ENCODE data around the gene PARS2.

Gene PARS2

DNA sequence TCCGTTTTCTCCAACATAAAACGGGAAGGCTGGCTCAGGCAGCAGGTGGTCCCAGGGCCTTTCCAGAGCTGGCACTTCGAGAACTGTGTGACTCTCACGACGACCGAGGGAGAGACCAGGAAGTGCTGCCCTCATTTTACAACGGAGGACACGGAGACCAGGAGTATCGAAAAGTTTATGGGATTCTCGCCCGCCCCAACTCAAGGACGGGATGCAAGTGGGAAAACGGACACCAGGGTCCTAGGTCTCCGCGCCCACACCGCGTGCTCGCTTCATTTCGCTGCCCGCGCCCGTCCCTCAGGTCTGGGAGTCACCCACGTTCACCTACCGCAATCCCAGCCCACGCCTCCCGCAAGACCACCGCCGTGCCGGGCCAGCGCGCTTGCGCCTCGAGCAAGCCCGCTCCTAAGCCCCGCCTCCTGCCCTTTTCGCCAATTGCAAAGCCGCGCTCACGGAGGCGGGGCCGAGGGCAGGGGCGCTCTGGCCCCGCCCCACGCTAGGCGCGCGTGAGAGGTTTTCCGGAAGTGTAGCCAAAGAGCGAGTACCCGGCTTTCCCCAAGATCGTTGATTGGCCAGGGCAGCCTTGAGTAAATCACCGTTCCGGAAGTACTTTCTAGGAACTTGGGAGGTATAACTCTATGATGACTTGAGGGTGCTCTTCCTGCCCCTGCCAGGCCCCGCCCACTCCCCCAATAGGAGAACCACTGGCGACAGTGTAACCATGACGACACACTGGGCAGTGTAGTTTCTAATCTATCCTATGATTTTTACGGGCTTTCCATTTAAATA, at the start of gene PARS2:
Gene PARS2 (minus strand): TSS at position 391 of the 789 bp plus-strand sequence. CDS start 5,362 bp downstream, outside the sequence.
- peak; percentile 99 for DNase-seq

- no peak for DNase-seq
Measured at GRCh38 chr1:54814126-54814498, 49.8 kb upstream of the PARS2 start.

DNA sequence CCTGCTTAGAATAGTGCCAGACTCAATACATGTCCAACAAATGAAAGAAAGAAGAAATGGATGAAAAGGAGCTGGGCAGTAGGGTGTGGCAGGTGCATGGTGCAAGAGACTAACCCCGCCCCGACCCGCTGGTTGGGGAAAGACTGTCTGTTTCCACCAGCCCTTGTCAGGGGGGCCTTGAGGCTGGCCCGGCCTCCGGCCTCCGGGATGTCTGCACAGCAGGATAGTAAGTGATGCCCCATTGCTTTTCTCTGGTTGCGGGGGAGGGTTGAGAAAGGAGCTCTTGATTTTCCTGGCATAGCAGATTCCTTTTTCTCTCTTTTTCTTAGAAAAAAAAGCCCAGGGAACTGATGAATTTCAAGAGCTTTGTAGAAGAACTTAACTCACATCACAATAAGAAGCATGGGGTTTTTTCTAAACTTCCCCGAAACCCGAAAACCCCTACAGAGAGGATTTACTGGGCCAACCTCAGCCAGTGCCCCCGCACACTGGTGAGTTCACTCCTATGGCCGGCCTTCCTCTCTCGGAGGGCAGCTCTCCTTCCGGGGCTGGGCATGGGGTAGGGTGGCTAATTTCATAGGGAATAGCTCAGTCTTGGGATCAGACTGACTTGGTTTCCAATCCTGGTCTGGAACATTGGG, 49.3 kb upstream of the PARS2 start:
- DNase-seq: no peak

DNA sequence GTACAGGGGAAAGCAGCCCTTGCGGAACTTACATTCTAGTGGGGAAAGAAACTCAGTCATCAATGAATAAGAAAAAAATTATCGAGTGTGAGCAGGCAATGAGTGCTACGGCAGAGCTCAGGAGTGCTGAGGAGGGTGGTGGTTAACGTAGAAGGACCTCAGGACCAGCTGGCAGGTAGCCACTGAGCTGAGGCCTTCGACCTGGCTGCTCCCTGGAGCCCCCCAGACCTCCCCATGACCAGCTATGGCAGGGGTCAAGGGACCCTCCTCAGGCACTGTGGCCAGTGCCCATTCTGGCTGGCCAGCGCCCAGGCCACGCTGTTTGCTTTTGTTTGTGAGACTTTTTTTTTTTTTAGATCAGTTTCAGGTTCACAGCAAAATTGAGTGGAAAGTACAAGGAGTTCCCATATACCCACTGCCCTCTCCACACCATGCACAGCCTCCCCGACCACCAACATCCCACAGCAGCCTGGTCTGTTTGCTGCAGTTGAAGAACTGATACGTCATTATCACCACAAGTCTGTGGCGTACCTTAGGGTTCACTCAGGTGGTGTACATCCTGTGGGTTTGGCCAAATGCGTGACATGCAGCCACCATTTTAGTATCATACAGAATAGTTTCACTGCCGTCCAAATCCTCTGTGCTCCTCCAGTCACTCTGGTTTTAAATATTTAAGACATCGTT, 48.6 kb upstream of the PARS2 start:
- no peak for DNase-seq

DNA sequence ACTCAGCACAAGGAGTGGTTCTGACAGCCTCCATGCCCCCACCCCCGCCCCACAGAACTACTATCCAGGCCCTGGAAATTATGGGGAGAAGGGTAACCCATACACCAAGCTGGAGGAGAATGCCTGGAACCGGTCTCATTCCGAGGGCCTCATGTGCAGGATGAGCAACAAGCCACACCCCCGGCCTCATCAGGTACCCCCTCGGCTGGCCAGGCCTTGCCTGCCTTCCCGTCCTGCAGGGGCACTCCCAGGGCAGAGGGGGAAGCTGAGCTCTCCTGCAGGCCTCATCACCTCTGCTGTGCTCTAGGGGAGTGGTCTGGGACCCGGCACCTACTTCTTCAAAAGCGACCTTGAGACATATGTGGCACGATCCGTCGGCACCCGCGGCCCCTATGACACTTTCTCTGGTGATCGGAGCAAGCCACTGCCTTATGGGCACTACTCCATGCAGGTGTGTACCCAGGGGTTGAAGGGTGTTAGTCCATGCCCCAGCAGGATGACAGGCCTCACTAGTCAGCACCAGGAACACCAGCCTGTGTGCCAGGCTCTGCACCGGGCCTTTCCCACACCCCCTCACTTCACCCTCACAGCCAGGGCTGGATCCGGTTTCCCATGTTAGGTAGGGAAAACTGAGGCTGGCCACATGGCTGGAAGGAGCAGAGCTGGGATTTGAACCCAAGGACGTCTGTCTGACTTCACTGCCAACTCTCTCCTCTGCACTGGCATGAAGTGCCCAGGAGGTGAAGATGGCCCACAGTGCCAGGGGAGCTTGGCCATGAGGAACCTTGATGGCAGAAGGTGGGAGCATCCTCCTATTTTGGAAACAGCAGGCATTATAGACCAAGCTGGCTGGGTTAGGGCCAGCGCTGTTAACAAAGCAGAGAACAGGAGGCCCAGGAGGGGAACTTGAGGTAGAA, 47.7 kb upstream of the PARS2 start:
- DNase-seq: no peak

DNA sequence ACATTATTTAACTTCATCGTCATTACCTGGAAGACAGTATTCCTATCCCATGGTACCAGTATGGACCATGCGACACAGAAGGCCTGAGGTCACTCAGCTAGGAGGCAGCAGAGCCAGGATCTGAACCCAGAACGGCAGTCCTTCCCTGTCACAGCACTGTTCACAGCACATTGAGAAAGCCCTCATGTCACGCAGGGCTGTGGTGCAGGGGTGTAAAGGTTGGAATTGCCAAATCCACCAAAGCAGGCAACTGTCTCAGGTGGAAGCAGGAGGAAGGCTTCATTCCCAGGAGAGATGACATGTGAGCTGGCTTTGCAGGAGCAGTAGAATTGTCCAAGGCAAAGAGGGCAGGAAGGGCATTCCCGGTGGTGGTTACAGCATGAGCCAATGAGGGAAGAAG, 46.7 kb upstream of the PARS2 start:
- DNase-seq: no peak

DNA sequence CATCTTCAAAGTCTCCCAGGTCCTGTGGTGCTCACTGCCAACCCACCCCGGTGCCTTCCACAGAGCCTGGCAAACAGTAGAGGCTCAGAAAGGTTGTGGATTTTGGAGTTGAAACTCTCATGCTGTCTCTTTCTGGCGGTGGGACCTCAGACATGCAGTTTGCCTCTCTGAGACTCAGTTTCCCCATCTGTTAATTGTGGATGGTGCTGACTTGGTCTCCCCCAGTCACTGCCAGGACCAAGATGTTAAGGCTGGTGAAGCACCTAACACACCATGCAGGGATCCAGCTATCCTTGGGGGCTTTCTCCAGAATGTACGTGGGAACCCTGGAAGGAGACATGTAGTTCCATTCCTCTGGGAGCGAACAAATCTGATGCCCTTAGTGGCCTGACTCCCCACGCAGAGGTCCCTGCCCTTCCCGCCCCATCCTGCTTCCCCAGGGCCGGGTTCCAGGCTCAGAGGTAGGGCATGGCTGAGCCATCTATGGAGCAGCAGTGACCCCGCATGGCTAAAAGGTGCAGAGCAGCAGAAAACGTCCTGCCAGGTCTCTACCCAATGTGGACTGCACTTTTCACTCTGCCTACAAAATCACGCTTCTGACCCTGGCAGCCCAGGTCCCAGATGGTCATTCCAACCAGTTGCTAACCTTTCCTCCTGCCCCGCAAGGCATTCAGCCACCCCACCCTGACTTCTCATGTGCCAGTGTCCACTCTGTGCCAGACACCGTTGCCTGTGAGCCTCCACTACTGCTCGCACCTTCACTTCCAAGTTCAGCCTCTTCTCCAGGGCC, 46.0 kb upstream of the PARS2 start:
- peak; percentile 70 for DNase-seq

DNA sequence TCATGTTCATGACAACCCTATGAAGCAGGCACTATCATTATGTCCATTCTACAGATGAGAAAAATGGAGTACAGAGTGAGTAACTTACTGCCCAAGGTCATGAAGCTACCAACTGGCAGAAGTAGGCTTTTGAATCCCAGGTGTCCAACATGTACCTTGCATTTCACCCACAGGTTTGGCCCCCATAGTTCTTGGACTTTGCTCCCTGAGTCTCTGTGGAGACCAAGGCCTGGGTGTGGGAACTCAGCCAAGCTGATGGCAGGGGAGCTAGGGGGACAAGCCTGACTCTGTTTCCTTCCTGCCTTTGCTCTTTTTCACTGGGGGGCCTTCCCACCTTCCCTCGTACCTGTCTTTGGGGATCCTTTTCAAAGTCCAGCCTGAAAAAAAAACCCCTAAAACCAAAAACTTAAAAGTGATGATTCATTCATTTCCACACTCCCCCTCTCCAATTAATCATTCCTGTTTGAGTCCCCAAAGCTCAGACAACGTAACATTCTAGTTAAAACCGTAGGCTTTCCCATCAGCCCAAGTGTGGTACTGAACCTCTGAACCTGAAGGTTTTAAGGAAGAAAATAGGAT, 45.3 kb upstream of the PARS2 start:
- DNase-seq: no peak

- DNase-seq: no peak
Measured at GRCh38 chr1:54808443-54809207, 44.3 kb upstream of the PARS2 start.

GRCh38 chr1:54807756-54808155, 43.4 kb upstream of the PARS2 start:
- no peak for DNase-seq

- DNase-seq: peak; percentile 64
Measured at GRCh38 chr1:54806931-54807611, 42.7 kb upstream of the PARS2 start.

DNA sequence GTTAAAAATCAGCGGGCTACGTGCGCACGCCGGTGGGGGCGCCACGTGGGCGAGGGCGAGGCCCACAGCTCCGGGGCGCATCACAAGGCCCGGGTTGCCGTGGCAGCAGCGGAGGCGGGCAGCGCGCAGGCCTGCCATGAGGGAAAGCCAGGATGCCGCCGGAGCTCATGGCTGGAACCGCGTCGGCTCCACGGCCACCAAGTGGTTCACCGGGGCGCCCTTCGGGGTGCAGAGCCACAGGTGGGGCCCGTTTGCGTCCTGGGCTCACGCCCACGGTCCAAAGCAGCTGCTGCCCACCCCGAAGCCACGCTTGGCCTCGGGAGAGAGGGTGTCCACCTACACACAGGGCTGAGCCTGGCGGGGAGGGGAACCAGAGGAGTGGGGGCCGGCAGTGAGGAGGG, 41.7 kb upstream of the PARS2 start:
- no peak for DNase-seq

DNA sequence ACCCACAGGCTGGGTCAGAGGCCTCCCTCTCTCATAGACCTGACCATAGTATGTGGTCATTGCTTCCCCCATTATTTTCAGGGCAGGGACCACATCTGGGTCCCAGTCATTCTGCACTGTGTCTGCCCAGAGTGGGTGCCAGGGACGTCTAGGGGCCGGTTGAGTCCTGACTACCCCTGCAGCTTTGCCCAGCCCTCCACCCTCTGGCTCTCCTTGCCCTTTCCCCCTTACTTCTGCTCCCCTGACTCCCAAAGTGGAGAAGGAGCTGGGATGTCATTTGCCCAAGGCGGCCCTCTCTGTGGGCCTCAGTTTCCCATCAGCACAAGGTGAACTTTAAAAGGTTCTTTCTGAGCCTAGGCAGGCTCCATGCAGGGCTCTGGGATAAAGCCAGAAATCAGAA, 41.1 kb upstream of the PARS2 start:
- no peak for DNase-seq

DNA sequence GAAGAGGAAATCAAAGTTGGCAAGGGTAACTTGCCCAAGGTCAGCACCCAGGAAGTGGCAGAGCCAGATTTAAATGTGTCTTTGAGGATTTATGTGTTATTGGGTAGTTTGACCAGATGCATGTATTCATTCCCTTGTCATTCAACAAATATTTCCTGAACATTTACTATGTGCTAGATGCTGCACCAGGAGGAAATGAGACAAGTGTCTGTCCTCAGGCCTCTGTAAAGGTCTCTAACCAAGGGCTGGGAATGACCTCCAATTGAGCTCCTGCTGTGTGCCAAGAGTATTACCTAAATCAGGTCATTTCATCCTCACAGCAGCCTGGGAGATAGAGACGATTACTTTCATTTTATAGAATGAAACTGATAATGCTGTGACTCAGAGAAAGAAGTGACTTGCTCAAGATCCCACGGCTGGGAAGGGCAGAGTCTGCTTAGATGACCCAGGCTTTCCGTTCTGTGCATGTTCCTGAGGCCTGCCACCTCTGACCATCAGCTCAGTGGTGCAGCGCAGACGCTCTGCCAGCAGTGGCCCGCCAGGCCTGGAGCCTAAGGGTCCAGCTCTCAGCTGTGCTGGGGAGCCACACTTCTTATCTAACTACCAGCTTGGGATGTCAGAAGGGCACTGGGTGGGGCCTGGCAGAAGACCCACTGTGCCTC, 40.3 kb upstream of the PARS2 start:
- DNase-seq: no peak

DNA sequence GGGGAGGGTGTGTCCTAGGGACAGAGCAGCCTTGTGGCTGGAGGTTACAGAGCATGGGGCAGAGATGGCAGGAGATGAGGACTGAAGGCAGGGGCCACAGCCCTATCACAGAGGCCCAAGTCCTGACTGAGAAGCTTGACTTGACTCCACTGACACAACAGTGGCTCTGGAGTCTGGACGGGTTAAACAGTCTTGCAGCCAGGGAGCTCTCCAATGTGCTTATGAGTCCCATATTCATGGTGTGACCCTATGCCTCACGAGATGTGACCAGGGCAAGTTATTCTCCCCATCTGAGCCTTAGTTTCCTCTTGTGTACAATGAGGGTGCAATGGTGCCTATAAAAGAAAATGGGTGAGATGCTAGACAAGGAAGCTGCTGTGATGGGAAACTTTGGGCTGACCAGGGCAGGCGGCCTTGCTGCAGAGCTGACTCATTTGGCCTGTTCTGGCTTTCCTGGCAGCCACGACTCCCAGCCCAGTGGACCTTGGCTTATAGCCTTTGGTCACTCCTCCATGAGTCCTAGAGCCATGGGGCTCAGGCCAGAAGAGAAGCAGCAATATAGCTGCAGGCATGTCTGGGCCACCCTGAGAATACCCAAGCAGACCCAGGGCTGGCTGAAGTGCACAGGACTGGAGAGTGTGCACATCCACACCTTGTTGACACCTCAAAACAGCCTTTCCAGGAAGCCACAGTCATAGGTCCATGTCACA, 39.6 kb upstream of the PARS2 start:
- DNase-seq: no peak

- peak; percentile 71 for DNase-seq
Measured at GRCh38 chr1:54800899-54801759, 36.8 kb upstream of the PARS2 start, which contains the start of gene TTC22. TTC22 (minus strand) TSS chr1:54801323; CDS start chr1:54801163, 160 bp downstream.

DNA sequence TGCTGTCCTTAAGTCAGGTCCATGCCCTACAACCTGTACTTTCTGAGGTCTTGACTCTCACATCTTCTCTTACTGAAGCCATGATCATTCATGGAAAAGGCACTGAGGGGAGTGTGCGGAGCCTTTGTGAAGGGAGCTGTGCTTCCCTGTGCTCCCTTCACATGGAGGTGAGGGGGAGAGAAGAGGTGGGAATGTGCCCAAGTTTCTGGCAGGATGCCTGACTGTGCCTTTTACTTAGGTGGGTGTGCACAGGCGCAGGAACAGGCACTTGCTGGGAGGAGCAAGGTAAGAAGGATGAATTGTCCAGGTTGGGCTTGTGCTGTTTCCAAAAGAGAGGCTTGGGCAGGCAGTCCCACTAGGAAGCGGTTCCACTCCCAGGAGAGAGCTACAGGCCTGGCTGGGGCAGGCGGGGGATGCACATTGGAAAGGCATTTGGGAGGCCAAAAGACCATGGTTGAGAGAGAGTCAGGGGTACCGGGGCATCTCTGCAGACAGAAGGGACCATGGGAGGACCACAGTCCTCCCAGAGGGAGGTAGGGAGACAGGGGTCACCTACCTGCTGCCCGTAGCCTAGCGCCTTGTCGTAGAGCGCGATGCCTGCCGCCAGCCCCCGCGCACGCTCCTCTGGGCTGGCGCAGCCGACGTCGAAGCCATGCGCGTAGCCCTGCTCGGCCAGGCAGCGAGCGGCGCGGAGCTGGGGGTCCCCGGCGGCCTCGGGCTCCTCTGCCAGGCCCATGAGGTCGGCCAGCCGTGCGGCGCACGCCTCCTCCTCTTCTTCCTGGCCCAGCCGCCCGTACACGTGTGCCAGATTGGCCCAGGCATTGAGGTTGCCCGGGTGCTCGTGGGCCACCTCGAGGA, 35.9 kb upstream of the PARS2 start:
- no peak for DNase-seq
